ENCODE results near the gene AKR7A3. TPM values are rescaled to one million over a fixed set of nuclear protein-coding genes. Genes with fewer than 3 reads are reported as not detected.
"Not testable (repeated sequence)": the region's sequence is repeated elsewhere in the genome, so short reads cannot be mapped to it uniquely, and the experiment has no call there.

The AKR7A3 gene
- total RNA-seq, 1 donor from 2014 or later, result not detected

GRCh38 chr1:19307794-19308508, 19.4 kb upstream of the AKR7A3 start:
- ATAC-seq (ENCODE audit: poor library complexity) (no peak), DNase-seq (no peak)
- intact Hi-C loops (cut with DNase I), result no loop called here

- ATAC-seq (ENCODE audit: poor library complexity), result no peak
- no peak for DNase-seq
- intact Hi-C loops (cut with DNase I), result no loop called here
These were observed 18.4 kb upstream of the AKR7A3 start for GRCh38 chr1:19306941-19307340.

- DNase-seq (no peak), ATAC-seq (ENCODE audit: poor library complexity) (no peak)
- intact Hi-C loops (cut with DNase I), result no loop called here
These were observed 17.3 kb upstream of the AKR7A3 start for GRCh38 chr1:19305880-19306279.

GRCh38 chr1:19304081-19304480, 15.5 kb upstream of the AKR7A3 start:
- not testable (repeated sequence) for ATAC-seq (ENCODE audit: poor library complexity); DNase-seq

GRCh38 chr1:19300211-19300610, 11.6 kb upstream of the AKR7A3 start:
- DNase-seq, result no peak
- no peak for ATAC-seq (ENCODE audit: poor library complexity)

More at GRCh38 chr1:19304081-19304480, 15.5 kb upstream of the AKR7A3 start:
- intact Hi-C loops (cut with DNase I), result not testable (repeated sequence)

GRCh38 chr1:19294638-19295037, 6.1 kb upstream of the AKR7A3 start:
- intact Hi-C loops (cut with DNase I), result no loop called here
- ATAC-seq (ENCODE audit: poor library complexity) (no peak), DNase-seq (no peak)

More at GRCh38 chr1:19300211-19300610, 11.6 kb upstream of the AKR7A3 start:
- intact Hi-C loops (cut with DNase I), result no loop called here

- no peak for DNase-seq
- peak; percentile 55 for ATAC-seq (ENCODE audit: poor library complexity)
- intact Hi-C loops (cut with DNase I), result no loop called here
These were observed 674 bp upstream of the AKR7A3 start for GRCh38 chr1:19289244-19289643.

GRCh38 chr1:19287436-19288185, 959 bp downstream of the AKR7A3 start:
- intact Hi-C loops (cut with DNase I), result no loop called here
- DNase-seq (no peak), ATAC-seq (ENCODE audit: poor library complexity) (no peak)

- intact Hi-C loops (cut with DNase I); DNase-seq; ATAC-seq (ENCODE audit: poor library complexity): not testable (repeated sequence)
These were observed 2.8 kb downstream of the AKR7A3 start for GRCh38 chr1:19285807-19286206.

GRCh38 chr1:19285366-19285765, 3.2 kb downstream of the AKR7A3 start:
- ATAC-seq (ENCODE audit: poor library complexity); DNase-seq; intact Hi-C loops (cut with DNase I): not testable (repeated sequence)

GRCh38 chr1:19284881-19285280, 3.7 kb downstream of the AKR7A3 start:
- ATAC-seq (ENCODE audit: poor library complexity) (no peak), DNase-seq (no peak)
- intact Hi-C loops (cut with DNase I), result no loop called here

GRCh38 chr1:19283891-19284290, 4.7 kb downstream of the AKR7A3 start:
- intact Hi-C loops (cut with DNase I), result no loop called here
- DNase-seq (no peak), ATAC-seq (ENCODE audit: poor library complexity) (no peak)

GRCh38 chr1:19274636-19275035, 13.9 kb downstream of the AKR7A3 start:
- intact Hi-C loops (cut with DNase I), result no loop called here
- no peak for ATAC-seq (ENCODE audit: poor library complexity)
- DNase-seq, result no peak

GRCh38 chr1:19273844-19274531, 14.6 kb downstream of the AKR7A3 start:
- intact Hi-C loops (cut with DNase I); DNase-seq: not testable (repeated sequence)
- peak; percentile 46 for ATAC-seq (ENCODE audit: poor library complexity)

- ATAC-seq (ENCODE audit: poor library complexity) (no peak), DNase-seq (no peak)
- intact Hi-C loops (cut with DNase I), result no loop called here
These were observed 15.3 kb downstream of the AKR7A3 start for GRCh38 chr1:19273106-19273843.

GRCh38 chr1:19272064-19272463, 16.5 kb downstream of the AKR7A3 start:
- DNase-seq, result no peak
- intact Hi-C loops (cut with DNase I), result no loop called here
- no peak for ATAC-seq (ENCODE audit: poor library complexity)

GRCh38 chr1:19270343-19270730, 18.2 kb downstream of the AKR7A3 start:
- intact Hi-C loops (cut with DNase I); DNase-seq; ATAC-seq (ENCODE audit: poor library complexity): not testable (repeated sequence)

- intact Hi-C loops (cut with DNase I); ATAC-seq (ENCODE audit: poor library complexity); DNase-seq: not testable (repeated sequence)
These were observed 18.9 kb downstream of the AKR7A3 start for GRCh38 chr1:19269427-19270342.
